B cell (primary cell): ENCODE data around the gene RARB. TPM values are rescaled to one million over a fixed set of nuclear protein-coding genes. Genes with fewer than 3 reads are reported as not detected.

Experiments used
- ATAC-seq: fragments of 200-7000 bp; cut with Tn5 transposase; one replicate; pipeline ENCODE4 v1.10.0; 2021; ENCODE audit warnings: low read depth, mild to moderate bottlenecking, moderate number of reproducible peaks, moderate library complexity
- CTCF ChIA-PET: fragments of 350-600 bp; sonication (Branson Sonifier 250); formaldehyde crosslinking; loops from one replicate; lab custom pipeline; 2021; ENCODE audit warnings: antibody characterized with exemption, inconsistent platforms; lab: Charles Lee
- POLR2A ChIA-PET: fragments of 350-600 bp; sonication (Branson Sonifier 250); formaldehyde crosslinking; loops from one replicate; lab custom pipeline; 2021; ENCODE audit warnings: antibody characterized with exemption; lab: Charles Lee
- DNase-seq: peaks from one replicate; pipeline ENCODE4 v3.0.0; 2013
- H2AFZ ChIP-seq: 2 replicates; pipeline ENCODE4 v1.6.1; 2012; ENCODE audit warnings: mild to moderate bottlenecking, low read depth, low read length; ENCODE audit not compliant: insufficient read depth, poor library complexity, severe bottlenecking
- H3K27ac ChIP-seq, 2 donors: 1 replicate in 1 of 2; 2 replicates in 1 of 2; pipeline ENCODE4 v1.5.1; 2012 to 2013; ENCODE audit warnings: low read length in 2 of 2, mild to moderate bottlenecking in 2 of 2, moderate library complexity in 1 of 2
- H3K27me3 ChIP-seq, 4 experiments: fragments of 200-600 bp in 1 of 4; sonication (generic) in 1 of 4; replicated peaks in 1 of 4; 1 replicate in 2 of 4; 2 replicates in 2 of 4; pipeline versions ENCODE4 v1.6.1 to v1.7.0; 2013 to 2016; ENCODE audit warnings: low read length in 3 of 4, mild to moderate bottlenecking in 2 of 4, mixed read lengths in 1 of 4, moderate library complexity in 1 of 4; ENCODE audit not compliant: insufficient read depth in 4 of 4, control insufficient read depth in 3 of 4; ENCODE audit errors: control extremely low read depth in 1 of 4
- H3K36me3 ChIP-seq, 2 experiments: replicated peaks in 1 of 2; 1 replicate in 1 of 2; 2 replicates in 1 of 2; pipeline versions ENCODE4 v1.6.1 to v1.7.1; 2013; ENCODE audit warnings: low read length in 1 of 2; ENCODE audit not compliant: insufficient read depth in 2 of 2, control insufficient read depth in 1 of 2; ENCODE audit errors: control extremely low read depth in 1 of 2, extremely low read depth in 1 of 2
- H3K4me1 ChIP-seq, 2 donors: fragments of 200-600 bp in 1 of 2; sonication (generic) in 1 of 2; 1 replicate in 1 of 2; 2 replicates in 1 of 2; pipeline versions ENCODE4 v1.5.1 to v1.6.1; 2013 to 2017; ENCODE audit warnings: low read length in 2 of 2; ENCODE audit not compliant: control insufficient read depth in 2 of 2, insufficient read depth in 2 of 2
- H3K4me2 ChIP-seq: replicated peaks from 2 replicates; pipeline ENCODE3; 2012; ENCODE audit warnings: mild to moderate bottlenecking, low read depth, low read length; ENCODE audit not compliant: poor library complexity, severe bottlenecking
- H3K4me3 ChIP-seq, 5 experiments: fragments of 200-600 bp in 1 of 5; sonication (generic) in 1 of 5; 1 replicate in 3 of 5; 2 replicates in 2 of 5; pipeline versions ENCODE4 v1.5.1 to v1.7.0; 2011 to 2016; ENCODE audit warnings: low read length in 4 of 5, mild to moderate bottlenecking in 4 of 5, low read depth in 2 of 5, control low read depth in 1 of 5, moderate library complexity in 1 of 5; ENCODE audit not compliant: insufficient read depth in 1 of 5; ENCODE audit errors: control extremely low read depth in 1 of 5, extremely low read depth in 1 of 5
- H3K79me2 ChIP-seq: fragments of 200-600 bp; sonication (generic); one replicate; pipeline ENCODE4 v1.6.0; 2016; ENCODE audit warnings: low read length; ENCODE audit not compliant: control insufficient read depth, insufficient read depth
- H3K9ac ChIP-seq: fragments of 200-600 bp; sonication (generic); 2 replicates; pipeline ENCODE4 v1.6.1; 2017; ENCODE audit warnings: mild to moderate bottlenecking, low read length, moderate library complexity
- H3K9me3 ChIP-seq, 3 donors: one replicate each; pipeline versions ENCODE4 v1.6.1 to v1.7.1; 2013; ENCODE audit warnings: low read length in 2 of 3; ENCODE audit not compliant: control insufficient read depth in 2 of 3, insufficient read depth in 1 of 3; ENCODE audit errors: control extremely low read depth in 1 of 3
- H4K20me1 ChIP-seq: 2 replicates; pipeline ENCODE4 v1.6.0; 2012; ENCODE audit warnings: mild to moderate bottlenecking, low read length; ENCODE audit not compliant: insufficient read depth, control insufficient read depth, poor library complexity, severe bottlenecking
- H3K27ac Mint-ChIP-seq: one replicate; pipeline ENCODE4 v1.8.0; 2021; ENCODE audit warnings: mixed read lengths
- H3K27me3 Mint-ChIP-seq: one replicate; pipeline ENCODE4 v1.8.0; 2021; ENCODE audit warnings: mixed read lengths
- H3K4me1 Mint-ChIP-seq: one replicate; pipeline ENCODE4 v1.8.0; 2021; ENCODE audit warnings: mixed read lengths
- H3K4me3 Mint-ChIP-seq: one replicate; pipeline ENCODE4 v1.8.0; 2021; ENCODE audit warnings: mixed read lengths
- H3K9me3 Mint-ChIP-seq: one replicate; pipeline ENCODE4 v1.8.0; 2022; ENCODE audit warnings: mixed read lengths; ENCODE audit not compliant: insufficient read depth
- CTCF ChIP-seq: fragments of 200-600 bp; IDR thresholded peaks from one replicate; pipeline ENCODE4 v1.8.0; 2022; ENCODE audit warnings: antibody characterized with exemption, mild to moderate bottlenecking
- EZH2 ChIP-seq: IDR thresholded peaks from 2 replicates; pipeline ENCODE4 v1.6.1; 2012; ENCODE audit warnings: borderline replicate concordance, low read depth, mild to moderate bottlenecking, moderate library complexity, low read length; ENCODE audit not compliant: insufficient read depth, poor library complexity, severe bottlenecking
- WGBS: methylation state at CpG from one replicate; pipeline ENCODE4 v1.1.5; 2013; ENCODE audit warnings: missing lambda C conversion rate; ENCODE audit not compliant: insufficient coverage; 5-methylcytosine and 5-hydroxymethylcytosine counted together
- intact Hi-C: fragments of 100-400 bp; cut with micrococcal nuclease; formaldehyde crosslinking; loops from one replicate; pipeline ENCODE4 v1.10.0; 2022
- polyA plus RNA-seq: library from polyadenylated mRNA; depleted of rRNA; stranded (reverse); fragments of >200 nt; gene quantifications from 2 replicates; pipeline ENCODE4 v1.2.3, GENCODE V29; 2012
- total RNA-seq, 2 donors: library from RNA; stranded (reverse); fragments of 120-200 nt in 1 of 2; gene quantifications; 1 replicate in 1 of 2; 2 replicates in 1 of 2; pipeline versions ENCODE4 v1.2.3 to v1.2.4, GENCODE V29; 2013 to 2022

The RARB gene
- total and polyA plus RNA-seq, 2 donors (not counting 1 experiment from before 2014, with no cell fraction given), result not detected

GRCh38 chr3:25587094-25587493 lies 159.0 kb downstream of the RARB start:
- CTCF ChIA-PET, result no interaction called here

GRCh38 chr3:25587526-25587925 lies 159.5 kb downstream of the RARB start:
- DNase-seq (no peak), ATAC-seq (no peak)
- Histone ChIP-seq H3K27ac (no peak overlapping the region), H2AFZ (no peak overlapping the region), H3K36me3 (no peaks in the 10 kb centered on the region), H3K27me3 (no peaks in the 10 kb centered on the region), H3K79me2 (no peaks in the 10 kb centered on the region), H4K20me1 (no peaks in the 10 kb centered on the region), H3K4me1 (no peaks in the 10 kb centered on the region), H3K4me2 (no peak overlapping the region), H3K9ac (no peak overlapping the region), H3K9me3 (no peaks in the 10 kb centered on the region), H3K4me3 (no peak overlapping the region)
- H3K4me3 Mint-ChIP-seq, result no peak overlapping the region
- no peaks in the 10 kb centered on the region for H3K4me1 Mint-ChIP-seq
- CTCF ChIA-PET, result no interaction called here
- no peaks in the 10 kb centered on the region for H3K9me3 Mint-ChIP-seq
- no peak for TF ChIP-seq EZH2
- TF ChIP-seq CTCF, result no peak
- intact Hi-C loops, result no loop called here
- H3K27me3 Mint-ChIP-seq, result peaks cover 5% of the 10 kb centered on the region
- H3K27ac Mint-ChIP-seq, result no peak overlapping the region
- 94% methylated on average over 4 of the region's 5 CpGs for WGBS
- POLR2A ChIA-PET, result no interaction called here

More at GRCh38 chr3:25587094-25587493, 159.0 kb downstream of the RARB start:
- Mint-ChIP-seq H3K9me3 (no peaks in the 10 kb centered on the region), H3K27me3 (peaks cover 5% of the 10 kb centered on the region), H3K4me3 (no peak overlapping the region), H3K4me1 (no peaks in the 10 kb centered on the region), H3K27ac (no peak overlapping the region)
- TF ChIP-seq EZH2, result no peak
- TF ChIP-seq CTCF, result no peak
- intact Hi-C loops, result no loop called here
- no peak overlapping the region for H3K4me3 ChIP-seq
- H3K79me2 ChIP-seq, result no peaks in the 10 kb centered on the region
- ATAC-seq (no peak), DNase-seq (no peak)
- no peak overlapping the region for H3K9ac ChIP-seq
- H4K20me1 ChIP-seq, result no peaks in the 10 kb centered on the region
- no peak overlapping the region for H2AFZ ChIP-seq
- no peaks in the 10 kb centered on the region for H3K27me3 ChIP-seq
- H3K9me3 ChIP-seq, result no peaks in the 10 kb centered on the region
- no peaks in the 10 kb centered on the region for H3K36me3 ChIP-seq
- no CpG with 5 or more reads among the region's 1 CpG for WGBS
- H3K4me2 ChIP-seq, result no peak overlapping the region
- POLR2A ChIA-PET, result no interaction called here
- no peaks in the 10 kb centered on the region for H3K4me1 ChIP-seq
- H3K27ac ChIP-seq, result no peak overlapping the region
